GM12875 (cell line): ENCODE data around the gene ACO1.

ENCODE experiments used
- H3K4me3 ChIP-seq: one replicate; pipeline ENCODE4 v1.5.1; 2011; ENCODE audit warnings: low read depth, low read length, control low read depth
- TF ChIP-seq, protein P1 (sequence below): IDR thresholded peaks from 2 replicates; pipeline ENCODE4 v1.5.1; 2011; ENCODE audit warnings: low read depth, mild to moderate bottlenecking, control low read depth, inconsistent platforms, low read length, moderate library complexity, borderline replicate concordance; ENCODE audit not compliant: insufficient read depth

ACO1 gene

GRCh38 chr9:32371279-32371678 is 13.2 kb upstream of the ACO1 start:
- TF ChIP-seq, protein P1, sequence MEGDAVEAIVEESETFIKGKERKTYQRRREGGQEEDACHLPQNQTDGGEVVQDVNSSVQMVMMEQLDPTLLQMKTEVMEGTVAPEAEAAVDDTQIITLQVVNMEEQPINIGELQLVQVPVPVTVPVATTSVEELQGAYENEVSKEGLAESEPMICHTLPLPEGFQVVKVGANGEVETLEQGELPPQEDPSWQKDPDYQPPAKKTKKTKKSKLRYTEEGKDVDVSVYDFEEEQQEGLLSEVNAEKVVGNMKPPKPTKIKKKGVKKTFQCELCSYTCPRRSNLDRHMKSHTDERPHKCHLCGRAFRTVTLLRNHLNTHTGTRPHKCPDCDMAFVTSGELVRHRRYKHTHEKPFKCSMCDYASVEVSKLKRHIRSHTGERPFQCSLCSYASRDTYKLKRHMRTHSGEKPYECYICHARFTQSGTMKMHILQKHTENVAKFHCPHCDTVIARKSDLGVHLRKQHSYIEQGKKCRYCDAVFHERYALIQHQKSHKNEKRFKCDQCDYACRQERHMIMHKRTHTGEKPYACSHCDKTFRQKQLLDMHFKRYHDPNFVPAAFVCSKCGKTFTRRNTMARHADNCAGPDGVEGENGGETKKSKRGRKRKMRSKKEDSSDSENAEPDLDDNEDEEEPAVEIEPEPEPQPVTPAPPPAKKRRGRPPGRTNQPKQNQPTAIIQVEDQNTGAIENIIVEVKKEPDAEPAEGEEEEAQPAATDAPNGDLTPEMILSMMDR = no peak
- no peak overlapping the region for H3K4me3 ChIP-seq

GRCh38 chr9:32371679-32372078 is 12.8 kb upstream of the ACO1 start:
- no peak overlapping the region for H3K4me3 ChIP-seq
- TF ChIP-seq, protein P1 = no peak

DNA sequence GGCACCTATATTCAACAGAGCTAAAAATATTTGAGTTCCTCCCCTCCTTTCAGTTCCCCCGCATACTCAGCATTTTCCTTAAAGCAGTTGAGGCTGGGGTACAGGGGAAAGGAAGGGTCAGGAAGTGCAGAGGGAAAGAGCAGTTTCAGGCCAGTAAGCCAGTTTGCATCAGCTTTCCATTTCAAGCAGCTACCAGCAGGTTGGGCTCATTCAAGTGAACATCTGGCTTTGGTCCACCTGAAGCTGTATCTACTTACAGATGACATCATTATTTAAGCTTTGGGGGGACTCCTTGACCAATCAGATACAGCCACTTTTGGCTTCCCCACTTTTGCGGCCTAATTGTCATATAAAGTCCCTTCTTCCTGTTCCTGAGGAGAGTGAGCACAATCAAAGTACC is 8.2 kb upstream of the ACO1 start:
- TF ChIP-seq, protein P1 = no peak
- no peak overlapping the region for H3K4me3 ChIP-seq

DNA sequence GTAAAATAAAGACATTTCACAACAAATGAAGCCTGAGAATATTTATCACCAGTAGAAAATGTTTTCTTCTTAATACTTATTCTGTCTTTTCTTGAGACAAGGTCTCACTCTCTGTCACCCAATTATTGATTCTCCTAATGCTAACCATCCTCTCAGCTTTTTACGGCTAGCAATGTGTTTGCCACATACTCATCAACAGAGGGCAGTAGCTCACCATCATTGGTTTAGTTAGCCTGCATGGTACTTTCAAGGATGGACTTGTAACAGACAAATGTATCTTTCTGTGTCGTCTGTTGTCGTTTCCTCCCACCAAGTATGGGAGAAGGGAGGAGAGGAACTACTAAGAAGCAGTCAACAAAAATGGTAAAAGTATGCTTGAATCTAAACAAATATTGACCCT is 5.9 kb upstream of the ACO1 start:
- no peak overlapping the region for H3K4me3 ChIP-seq
- TF ChIP-seq, protein P1 = peak; percentile 70; the same call in 1 of the 2 replicates

- no peak overlapping the region for H3K4me3 ChIP-seq
- TF ChIP-seq, protein P1 = peak; percentile 70
Observed at GRCh38 chr9:32378993-32379729, 5.3 kb upstream of the ACO1 start.

DNA sequence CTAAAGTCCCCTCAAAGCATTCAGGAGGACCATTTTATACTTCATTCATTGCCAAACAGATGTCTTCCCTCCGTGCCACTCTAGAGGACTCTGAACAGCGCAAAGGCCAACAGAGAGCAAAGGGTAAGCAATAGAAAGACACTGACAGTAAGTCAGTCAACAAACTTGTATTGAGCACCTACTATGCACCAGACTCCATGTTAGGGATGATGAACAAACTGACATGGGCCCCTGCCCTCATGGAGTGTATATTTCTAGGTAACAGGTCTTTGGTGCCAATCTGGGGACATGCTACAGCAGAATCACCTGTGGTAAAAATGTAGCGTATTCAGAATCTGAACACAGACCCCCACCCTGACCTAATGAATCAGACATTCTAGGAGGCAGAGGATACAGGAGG is 3.5 kb upstream of the ACO1 start:
- H3K4me3 ChIP-seq = no peak overlapping the region
- TF ChIP-seq, protein P1 = no peak

- TF ChIP-seq, protein P1 = no peak
- no peak overlapping the region for H3K4me3 ChIP-seq
Observed at GRCh38 chr9:32382565-32383320, 1.7 kb upstream of the ACO1 start.
